Cardiac fibroblast (primary cell): ENCODE data around the gene VANGL1.

Experiments used
- DNase-seq, 2 donors: peaks; one replicate each; pipeline versions ENCODE4 v3.0.0 to v3.0.0-alpha.2; 2010; ENCODE audit warnings: low read depth in 2 of 2
- H3K4me3 ChIP-seq, 2 donors: replicated peaks in 1 of 2; 1 replicate in 1 of 2; 2 replicates in 1 of 2; pipeline ENCODE4 v1.5.1; 2011; ENCODE audit warnings: low read depth in 2 of 2, low read length in 2 of 2, mild to moderate bottlenecking in 2 of 2, moderate library complexity in 1 of 2
- TF ChIP-seq, protein P1 (sequence below): IDR thresholded peaks from one replicate; pipeline ENCODE4 v1.5.1; 2011; ENCODE audit warnings: low read depth, mild to moderate bottlenecking, low read length, inconsistent platforms

VANGL1 gene

DNA sequence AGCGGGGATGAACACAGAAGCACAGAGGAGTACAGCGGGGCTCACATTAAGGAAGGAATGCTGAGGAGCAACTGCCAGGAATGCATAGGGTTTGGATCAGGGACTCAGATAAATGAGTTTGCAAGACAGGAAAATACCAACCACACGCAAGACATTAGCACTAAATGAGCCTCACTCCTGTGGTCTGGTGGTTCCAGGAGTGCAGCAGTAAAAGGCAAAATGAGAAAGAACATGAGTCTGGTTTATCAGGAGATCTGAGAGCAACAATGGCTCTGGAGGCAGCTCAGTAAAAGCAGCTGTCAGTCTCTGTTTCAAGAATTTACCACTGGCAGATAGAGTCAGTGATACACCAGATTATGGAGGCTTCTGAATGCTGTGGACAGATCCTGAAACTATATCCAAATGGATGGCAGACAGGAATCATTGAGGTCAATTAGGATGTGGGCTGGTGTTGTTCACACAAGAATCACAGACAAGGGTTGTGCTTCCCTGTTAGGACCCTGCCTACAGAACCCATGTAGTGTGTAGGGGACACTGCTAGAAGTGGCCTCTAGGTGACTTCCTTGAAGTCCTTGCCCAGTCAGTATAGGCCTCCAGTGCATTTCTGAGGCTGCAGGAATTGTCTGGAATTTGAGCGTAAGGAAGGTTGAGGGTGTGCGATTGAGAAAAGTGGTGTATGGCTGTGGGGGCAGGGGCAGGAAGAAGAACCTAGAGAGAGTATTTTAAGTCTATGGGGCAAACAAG, 76.4 kb downstream of the VANGL1 start:
- H3K4me3 ChIP-seq: no peak overlapping the region
- no peak for DNase-seq
- TF ChIP-seq, protein P1, sequence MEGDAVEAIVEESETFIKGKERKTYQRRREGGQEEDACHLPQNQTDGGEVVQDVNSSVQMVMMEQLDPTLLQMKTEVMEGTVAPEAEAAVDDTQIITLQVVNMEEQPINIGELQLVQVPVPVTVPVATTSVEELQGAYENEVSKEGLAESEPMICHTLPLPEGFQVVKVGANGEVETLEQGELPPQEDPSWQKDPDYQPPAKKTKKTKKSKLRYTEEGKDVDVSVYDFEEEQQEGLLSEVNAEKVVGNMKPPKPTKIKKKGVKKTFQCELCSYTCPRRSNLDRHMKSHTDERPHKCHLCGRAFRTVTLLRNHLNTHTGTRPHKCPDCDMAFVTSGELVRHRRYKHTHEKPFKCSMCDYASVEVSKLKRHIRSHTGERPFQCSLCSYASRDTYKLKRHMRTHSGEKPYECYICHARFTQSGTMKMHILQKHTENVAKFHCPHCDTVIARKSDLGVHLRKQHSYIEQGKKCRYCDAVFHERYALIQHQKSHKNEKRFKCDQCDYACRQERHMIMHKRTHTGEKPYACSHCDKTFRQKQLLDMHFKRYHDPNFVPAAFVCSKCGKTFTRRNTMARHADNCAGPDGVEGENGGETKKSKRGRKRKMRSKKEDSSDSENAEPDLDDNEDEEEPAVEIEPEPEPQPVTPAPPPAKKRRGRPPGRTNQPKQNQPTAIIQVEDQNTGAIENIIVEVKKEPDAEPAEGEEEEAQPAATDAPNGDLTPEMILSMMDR: no peak

DNA sequence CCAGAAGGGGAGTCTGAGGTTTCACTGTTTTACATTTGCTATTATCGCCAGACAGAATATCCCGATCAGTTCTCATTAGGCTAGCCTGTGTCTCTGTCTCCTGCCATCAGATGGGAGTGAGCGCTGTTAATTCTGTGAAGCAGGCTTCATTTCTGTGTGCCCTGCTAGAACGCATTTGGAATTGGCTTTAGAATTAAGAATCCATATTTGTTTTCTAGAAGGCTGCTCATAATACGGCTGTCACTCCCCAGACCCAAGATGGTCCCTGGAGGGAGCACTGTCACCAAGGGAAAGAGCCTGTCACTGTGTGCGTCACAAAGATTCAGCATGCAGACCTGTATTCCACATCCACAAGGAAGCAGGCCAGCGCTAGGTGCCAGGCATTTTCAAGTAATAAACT, 77.5 kb downstream of the VANGL1 start:
- no peak overlapping the region for H3K4me3 ChIP-seq
- no peak for DNase-seq
- TF ChIP-seq, protein P1: no peak

- no peak for DNase-seq
- H3K4me3 ChIP-seq: no peak overlapping the region
- TF ChIP-seq, protein P1: no peak
Measured at GRCh38 chr1:115722221-115722620, 80.5 kb downstream of the VANGL1 start.

GRCh38 chr1:115723756-115724155, 82.0 kb downstream of the VANGL1 start:
- no peak overlapping the region for H3K4me3 ChIP-seq
- TF ChIP-seq, protein P1: no peak
- DNase-seq: no peak

GRCh38 chr1:115725600-115725999, 83.8 kb downstream of the VANGL1 start:
- TF ChIP-seq, protein P1: no peak
- no peak overlapping the region for H3K4me3 ChIP-seq
- DNase-seq: peak in 1 of 2 donors; percentile 40

DNA sequence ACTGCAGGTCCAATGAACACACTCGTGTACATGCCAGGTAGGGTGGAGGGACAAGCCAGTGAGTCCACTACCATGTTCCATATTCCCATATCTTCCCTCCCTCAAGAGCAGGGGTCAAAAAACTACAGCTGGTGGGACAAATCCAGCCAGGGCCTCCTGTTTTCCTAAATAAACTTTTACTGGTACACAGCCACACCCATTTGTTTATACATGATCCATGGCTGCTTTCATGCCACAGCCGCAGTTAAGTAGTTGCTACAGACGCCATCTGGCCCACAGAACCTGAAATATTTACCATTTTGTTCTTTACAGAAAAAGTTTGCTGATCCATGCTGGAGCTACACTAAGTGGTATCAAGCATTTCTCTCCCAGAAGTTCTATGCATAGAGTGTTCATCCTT, 84.4 kb downstream of the VANGL1 start:
- H3K4me3 ChIP-seq: no peak overlapping the region
- TF ChIP-seq, protein P1: no peak
- no peak for DNase-seq

- no peak for DNase-seq
- H3K4me3 ChIP-seq: no peak overlapping the region
- TF ChIP-seq, protein P1: no peak
Measured at GRCh38 chr1:115726570-115726969, 84.8 kb downstream of the VANGL1 start.
